NCI-H460 (cell line): ENCODE measurements around the gene SLC29A2. TPM values are rescaled to one million over a fixed set of nuclear protein-coding genes. Genes with fewer than 3 reads are reported as not detected.
"Not testable (repeated sequence)": the region's sequence is repeated elsewhere in the genome, so short reads cannot be mapped to it uniquely, and the experiment has no call there.

ENCODE experiments used
- DNase-seq: peaks from one replicate; pipeline ENCODE4 v3.0.0-alpha.2; 2016; ENCODE audit warnings: low read depth; ENCODE audit errors: extremely low read depth
- total RNA-seq: library from RNA; depleted of rRNA; stranded (reverse); fragments of >200 nt; shearing (Covaris generic); gene quantifications from 2 replicates; pipeline ENCODE4 v1.2.3, GENCODE V29; 2014

SLC29A2 gene
- total RNA-seq, 1 experiment from 2014 or later, result 4.7 TPM

DNA sequence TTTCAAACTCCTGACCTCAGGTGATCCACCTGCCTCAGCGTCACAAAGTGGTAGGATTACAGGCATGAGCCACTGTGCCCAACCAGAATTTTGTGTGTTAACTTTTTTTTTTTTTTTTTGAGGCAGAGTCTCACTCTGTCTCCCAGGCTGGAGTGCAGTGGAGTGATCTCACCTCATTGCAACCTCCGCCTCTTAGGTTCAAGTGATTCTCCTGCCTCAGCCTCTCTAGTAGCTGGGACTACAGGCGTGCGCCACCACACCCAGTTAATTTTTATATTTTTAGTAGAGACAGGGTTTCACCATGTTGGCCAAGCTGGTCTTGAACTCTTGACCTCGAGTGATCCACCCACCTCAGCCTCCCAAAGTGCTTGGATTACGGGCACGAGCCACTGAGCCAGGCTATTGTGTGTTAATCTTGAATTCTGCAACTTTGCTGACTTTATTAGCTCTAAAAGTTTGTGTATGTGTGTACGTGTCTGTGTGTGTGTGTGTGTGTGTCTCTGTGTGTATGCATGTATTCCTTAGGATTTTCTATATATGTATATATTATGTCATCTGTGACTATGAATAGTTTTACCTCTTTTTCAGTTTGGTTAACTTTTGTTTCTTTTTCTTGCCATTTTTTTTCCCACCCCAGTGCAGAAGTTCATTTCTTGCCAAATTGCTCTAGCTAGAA, 20.9 kb downstream of the SLC29A2 start:
- DNase-seq, result not testable (repeated sequence)

DNA sequence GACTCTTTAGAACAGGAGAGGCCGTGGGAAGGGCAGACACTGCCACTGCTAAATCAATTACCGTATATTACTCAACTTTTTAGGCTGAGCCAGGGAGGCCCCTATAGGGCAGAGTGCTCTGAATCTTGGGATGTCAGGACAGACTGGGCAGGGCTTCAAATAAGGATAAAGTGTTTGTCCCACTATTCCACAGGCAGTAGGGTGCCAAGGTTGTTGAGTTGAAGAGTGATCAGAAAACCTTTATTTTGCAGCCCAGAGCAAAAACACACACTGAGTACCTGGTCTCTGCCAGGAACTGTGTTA, 22.5 kb downstream of the SLC29A2 start:
- no peak for DNase-seq

DNA sequence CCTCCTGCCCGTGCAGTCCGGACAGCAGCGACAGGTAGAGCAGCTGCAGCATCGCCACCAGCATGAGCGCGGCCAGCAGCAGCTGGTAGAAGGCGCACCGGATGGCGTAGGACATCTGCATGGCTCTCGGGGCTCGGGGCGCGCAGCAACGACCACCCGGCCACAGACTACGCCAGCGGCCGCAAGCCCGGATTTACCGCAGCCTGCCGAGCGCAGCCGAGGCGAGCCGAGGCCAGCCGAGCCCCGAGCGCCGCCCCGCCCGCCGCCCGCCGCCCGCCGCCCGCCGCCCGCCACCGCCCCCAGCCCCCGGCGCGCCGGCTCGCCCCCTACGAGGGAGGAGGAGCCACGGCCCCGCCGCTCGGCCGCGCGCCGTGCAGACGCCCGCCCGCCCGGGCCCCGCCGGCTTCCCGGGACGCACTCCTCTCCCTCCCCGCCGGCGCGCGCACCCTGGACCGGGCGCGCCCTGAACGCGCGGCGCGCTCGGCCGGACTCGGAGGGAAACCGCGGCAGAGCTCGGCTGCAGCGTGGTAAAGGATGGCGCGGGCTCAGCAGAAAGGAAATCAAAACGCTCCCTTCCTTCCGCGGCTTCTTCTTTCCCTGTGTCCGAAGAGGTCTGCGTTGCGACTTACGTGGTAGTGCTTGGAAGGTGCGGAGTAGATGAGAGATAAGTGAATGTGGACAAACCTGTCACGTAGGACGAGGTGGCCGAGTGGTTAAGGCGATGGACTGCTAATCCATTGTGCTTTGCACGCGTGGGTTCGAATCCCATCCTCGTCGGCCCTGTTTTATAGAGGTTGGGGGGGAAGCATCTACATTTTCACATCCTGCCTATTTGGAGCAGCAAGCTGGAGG, 23.9 kb downstream of the SLC29A2 start, which contains the start of gene B4GAT1:
B4GAT1 (minus strand) TSS at position 205 of the 852 bp plus-strand sequence; CDS start at position 121, 84 bp downstream.
- DNase-seq, result peak; percentile 85

GRCh38 chr11:66346476-66347424, 24.8 kb downstream of the SLC29A2 start:
- DNase-seq, result no peak

DNA sequence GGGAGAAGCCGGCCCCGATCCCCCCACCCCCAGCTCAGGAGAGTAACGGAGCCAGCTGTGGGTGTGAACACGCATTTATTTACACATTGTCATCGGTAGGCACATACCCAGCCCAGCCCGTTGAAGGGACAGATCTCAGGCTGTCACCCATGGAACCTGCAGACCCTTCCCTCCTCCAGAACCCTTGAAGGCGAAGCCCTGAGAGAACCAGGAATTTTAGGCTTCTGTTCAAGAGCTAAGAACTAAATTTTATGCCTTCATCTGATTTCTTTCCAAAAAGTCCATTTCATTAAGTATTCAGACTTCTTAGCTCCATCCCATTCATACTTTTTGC, 26.3 kb downstream of the SLC29A2 start:
- DNase-seq, result no peak

DNA sequence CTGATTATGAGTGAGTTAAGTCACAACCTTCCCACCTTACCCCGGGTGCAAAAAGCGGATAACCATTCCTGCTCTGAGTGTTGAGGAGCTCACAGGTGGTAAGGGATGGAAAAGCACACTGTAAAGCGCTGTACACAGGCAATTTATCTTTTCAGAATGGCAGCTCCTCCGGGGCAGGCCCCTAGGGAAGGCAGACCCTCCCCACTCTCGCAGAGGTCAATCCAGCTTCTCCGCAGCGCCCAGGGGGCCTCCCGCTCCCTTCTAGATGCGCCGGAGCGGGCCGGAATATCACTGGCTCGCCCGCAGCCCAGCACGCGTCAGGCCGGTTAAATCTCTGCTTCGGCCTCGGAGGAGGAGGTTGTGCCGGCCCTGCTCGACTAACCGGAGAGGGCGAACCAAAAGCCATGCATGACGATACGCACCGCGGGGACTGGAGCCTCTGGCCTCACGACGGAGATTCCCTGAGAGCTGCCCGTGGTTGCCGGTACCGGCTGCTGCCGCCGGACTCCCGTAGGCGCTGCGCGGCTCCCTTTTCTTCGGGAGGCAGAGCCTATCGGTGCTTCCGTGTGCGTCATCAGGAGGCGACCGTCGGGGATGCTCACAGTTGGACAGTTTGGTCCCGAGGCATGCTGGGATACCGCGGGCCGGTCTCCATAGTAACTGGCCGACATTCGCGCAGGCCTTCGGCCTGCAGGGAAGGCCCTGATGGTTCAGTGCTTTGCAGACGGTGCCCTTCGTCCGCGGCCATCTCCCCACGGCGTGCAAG, 26.8 kb downstream of the SLC29A2 start, which contains the start of gene BRMS1:
BRMS1 (minus strand) TSS at position 555 of the 766 bp plus-strand sequence. CDS start 2,870 bp downstream, outside the sequence.
- DNase-seq, result peak; percentile 92

GRCh38 chr11:66343176-66343575, 28.4 kb downstream of the SLC29A2 start:
- no peak for DNase-seq

GRCh38 chr11:66341502-66342126, 29.9 kb downstream of the SLC29A2 start:
- DNase-seq, result no peak

GRCh38 chr11:66340596-66341501, 30.7 kb downstream of the SLC29A2 start:
- DNase-seq, result no peak

DNA sequence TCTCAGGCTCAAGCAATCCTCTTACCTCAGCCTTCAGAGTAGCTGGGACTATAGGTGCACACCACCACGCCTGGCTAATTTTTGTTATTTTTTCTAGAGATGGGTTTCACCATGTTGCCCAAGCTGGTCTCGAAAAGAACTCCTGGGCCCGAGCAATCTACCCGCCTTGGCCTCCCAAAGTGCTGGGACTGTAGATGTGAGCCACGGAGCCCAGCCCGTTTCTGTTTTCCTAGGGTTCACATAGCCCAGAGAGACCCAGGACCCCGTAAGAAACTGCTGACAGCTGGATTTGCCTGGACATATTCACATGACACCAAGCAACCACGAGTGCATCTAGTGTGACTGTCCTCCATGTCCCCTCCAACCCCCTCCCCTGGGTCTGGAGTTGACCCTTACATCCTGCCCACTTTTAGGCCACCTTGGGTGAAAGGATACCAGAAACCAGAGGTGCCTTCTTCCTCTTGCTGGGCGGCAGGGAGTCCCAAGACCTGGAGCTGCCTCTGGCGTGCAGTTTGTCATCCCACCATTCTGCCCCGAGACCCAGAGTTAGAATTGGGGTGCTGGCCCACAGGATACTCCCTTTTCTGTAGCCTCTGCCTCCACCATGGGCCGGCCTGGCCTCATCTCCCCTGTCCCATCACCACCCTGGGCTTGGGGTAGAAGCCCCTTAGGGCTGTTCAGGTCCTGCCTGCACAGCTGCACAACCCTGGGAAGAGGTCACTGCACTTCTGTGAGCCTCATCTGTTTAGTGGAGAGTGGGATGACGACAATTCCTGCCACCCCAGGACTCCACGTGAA, 31.7 kb downstream of the SLC29A2 start:
- DNase-seq, result no peak

DNA sequence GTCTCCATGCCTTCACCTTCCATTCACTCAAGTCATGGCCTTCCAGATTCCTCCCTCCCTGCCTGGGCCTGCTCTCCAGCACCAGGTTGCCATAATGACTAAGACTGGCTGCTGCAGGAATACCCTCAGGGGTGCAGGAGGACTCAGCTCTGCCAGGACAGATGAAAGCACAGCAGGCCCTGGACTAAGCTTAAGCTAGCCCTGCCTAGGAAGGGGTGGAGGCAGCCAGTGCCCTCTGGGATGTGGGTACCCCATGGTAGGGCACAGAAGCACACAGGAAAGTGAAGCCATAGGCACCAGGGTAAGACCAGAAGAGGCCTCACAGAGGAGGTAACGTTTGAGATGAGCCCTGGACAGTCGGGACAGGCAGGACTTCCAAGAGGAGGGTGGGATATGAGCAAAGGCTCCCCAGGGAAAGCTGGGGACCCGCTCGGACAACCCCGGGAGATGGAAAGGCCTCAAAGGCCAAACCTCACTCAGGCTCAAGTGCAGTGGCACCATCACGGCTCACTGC, 32.3 kb downstream of the SLC29A2 start:
- DNase-seq, result no peak

DNA sequence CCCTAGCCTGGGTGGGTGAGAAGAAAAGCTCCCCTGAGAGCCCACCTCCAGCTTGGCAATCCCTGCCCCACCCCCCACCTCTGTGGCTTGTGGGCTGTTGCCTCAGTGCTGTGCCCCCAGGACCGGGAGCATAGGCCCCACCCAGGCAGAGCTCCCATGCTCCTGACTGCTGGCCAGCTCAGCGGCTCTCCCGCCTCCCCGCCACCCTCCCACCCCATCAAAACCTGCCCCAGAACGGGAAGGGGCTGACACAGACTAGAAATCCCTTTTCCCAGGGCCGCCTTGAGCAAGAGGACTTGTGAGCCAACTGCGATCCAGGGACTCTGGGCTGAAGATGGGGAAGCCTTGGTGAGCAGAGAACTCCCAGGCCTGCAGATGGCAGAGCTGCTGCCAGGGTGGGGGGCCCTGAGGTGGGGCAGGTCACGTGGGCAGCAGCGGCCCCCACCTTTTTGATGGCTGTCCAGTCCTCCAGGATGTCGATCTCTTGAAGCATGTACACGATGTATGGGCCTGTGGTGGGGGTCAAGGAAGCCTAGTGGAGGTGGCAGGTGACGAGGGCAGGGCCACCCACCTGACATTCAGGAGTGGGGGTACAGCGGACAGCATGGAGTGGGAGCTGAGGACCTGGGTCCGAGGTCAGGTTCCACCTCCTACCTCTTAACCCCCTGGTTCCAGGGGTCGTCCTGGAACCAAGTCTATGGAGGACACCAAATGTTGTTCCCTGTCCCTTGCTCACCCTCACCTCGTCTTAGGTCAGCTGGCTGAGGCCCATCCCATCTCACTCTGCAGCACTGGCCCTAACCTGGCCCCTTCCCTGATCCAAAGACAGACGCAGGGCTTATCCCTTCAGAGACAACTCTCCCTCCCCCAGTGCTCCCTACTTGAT, 33.0 kb downstream of the SLC29A2 start:
- no peak for DNase-seq

DNA sequence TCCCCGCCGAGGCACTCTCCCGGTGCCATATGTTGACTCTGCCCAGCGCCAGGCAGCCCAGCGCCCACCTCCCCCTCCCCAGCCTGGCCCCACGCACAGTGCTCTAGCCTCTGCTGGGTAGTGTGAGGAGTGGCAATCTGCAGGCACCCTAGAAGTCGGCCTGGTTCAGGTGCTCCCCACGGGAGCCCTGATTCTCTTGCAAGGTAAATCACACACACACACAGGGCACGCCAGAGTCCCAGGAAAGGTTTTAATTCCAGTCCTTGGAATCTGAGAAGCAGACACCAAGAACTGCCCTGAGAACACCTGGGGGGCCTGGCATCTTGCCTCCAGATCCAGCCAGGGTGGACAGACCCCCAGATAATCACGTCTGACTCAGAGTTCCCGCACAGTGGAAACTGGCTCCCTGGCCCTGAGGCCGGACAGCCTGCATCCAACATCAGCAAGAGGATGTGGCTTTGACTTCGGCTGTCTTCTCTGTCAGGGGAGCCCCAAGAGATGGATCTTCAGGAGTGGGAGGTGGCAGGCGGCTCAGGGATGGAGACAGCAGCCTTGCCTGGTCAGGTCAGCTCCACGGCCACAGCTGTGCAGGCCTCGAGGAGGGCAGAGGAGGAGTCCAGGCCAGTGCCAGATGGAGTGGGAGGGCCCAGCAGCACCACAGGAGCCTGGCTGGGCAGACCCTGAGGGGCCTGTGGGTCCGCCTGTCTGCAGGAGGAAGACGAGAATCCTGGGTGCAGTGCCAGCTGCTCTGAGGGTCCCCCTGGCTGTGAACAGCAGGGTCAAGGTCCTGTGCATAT, 34.3 kb downstream of the SLC29A2 start:
- DNase-seq, result no peak

DNA sequence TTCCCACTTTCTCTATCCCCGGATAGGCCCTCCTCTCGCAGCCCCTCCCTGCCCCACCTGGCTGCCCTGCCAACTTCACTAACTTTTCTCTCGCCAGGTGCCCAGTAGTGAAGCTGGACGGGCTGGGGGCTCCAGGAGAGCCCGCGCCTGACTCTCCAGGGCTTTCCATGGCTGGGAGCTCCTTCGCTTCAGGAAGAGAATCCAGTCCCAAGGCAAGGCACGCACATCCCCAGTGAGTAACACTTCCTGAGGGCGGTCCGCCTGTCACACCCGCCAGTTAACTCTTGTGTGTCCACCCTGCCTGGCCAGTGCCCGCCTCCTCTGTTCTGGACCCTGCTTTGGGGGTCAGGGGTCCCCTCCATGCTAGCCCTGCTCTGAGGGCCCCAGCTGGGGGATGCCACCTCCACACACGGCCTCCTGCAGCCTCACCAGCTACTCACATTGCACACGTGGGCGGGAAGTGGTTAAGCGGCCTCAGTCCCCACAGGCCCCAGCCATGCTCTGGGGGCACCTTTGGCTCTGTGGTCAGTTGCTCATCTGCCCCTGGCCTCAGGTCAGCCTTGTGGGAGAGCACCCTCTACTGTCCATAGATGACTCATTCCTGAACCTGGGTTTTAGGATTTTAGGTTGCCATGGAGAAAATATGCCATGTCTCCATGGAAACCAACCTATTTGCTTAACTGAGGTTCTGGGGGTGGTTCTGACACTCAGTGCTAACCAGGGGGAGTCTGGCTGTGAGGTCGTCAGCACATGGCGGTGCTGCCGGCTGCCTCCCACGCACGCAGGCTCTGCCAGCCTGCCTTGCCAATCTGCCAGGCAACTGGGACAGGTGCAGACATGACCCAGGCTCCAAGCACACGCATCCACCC, 35.1 kb downstream of the SLC29A2 start, which contains the start of gene RIN1:
RIN1 (minus strand) TSS at position 201 of the 869 bp plus-strand sequence; CDS start at position 169, 32 bp downstream.
- peak; percentile 67 for DNase-seq
